Panc1 (cell line): Measurements from ENCODE around the gene NAA25. TPM values are rescaled to one million over a fixed set of nuclear protein-coding genes. Genes with fewer than 3 reads are reported as not detected.
"Not testable (repeated sequence)": the region's sequence is repeated elsewhere in the genome, so short reads cannot be mapped to it uniquely, and the experiment has no call there.

Experiments
- ATAC-seq: fragments of 200-7000 bp; cut with Tn5 transposase; 2 replicates; pipeline ENCODE4 v1.9.1; 2020; ENCODE audit warnings: mild to moderate bottlenecking, moderate library complexity
- BruUV-seq: library from RNA; stranded (reverse); fragments of 400-500 nt; replicated peaks from 2 replicates; lab custom pipeline; 2021; lab: Mats Ljungman, UMichigan
- CTCF ChIA-PET: fragments of 300-600 bp; sonication (Branson Sonifier 250); formaldehyde crosslinking; loops from one replicate; lab custom pipeline; 2022; ENCODE audit warnings: antibody characterized with exemption; lab: Charles Lee
- POLR2A ChIA-PET: fragments of 300-600 bp; sonication (Branson Sonifier 250); formaldehyde crosslinking; loops from one replicate; lab custom pipeline; 2022; ENCODE audit warnings: antibody characterized with exemption; lab: Charles Lee
- DNase-seq: peaks from one replicate; pipeline ENCODE4 v3.0.0-alpha.2; 2010; ENCODE audit warnings: low read depth, low spot score
- H3K27ac ChIP-seq: 2 replicates; pipeline ENCODE4 v1.5.1; 2011; ENCODE audit warnings: mild to moderate bottlenecking, low read length, inconsistent platforms
- H3K27me3 ChIP-seq: fragments of 200-500 bp; sonication (Bioruptor generic); 2 replicates; pipeline ENCODE4 v1.6.0; 2014; ENCODE audit warnings: low read length, inconsistent platforms; ENCODE audit not compliant: control insufficient read depth, insufficient read depth
- H3K36me3 ChIP-seq: fragments of 200-500 bp; sonication (Bioruptor generic); 2 replicates; pipeline ENCODE4 v1.5.1; 2014; ENCODE audit warnings: inconsistent platforms, mild to moderate bottlenecking, low read length, moderate library complexity; ENCODE audit not compliant: control insufficient read depth, insufficient read depth
- H3K4me1 ChIP-seq: 2 replicates; pipeline ENCODE4 v1.5.1; 2011; ENCODE audit warnings: inconsistent platforms, mild to moderate bottlenecking, low read length, moderate library complexity; ENCODE audit not compliant: control insufficient read depth, insufficient read depth
- H3K4me3 ChIP-seq, 2 experiments: 2 replicates each; pipeline ENCODE4 v1.5.1; 2011 to 2012; ENCODE audit warnings: low read depth in 2 of 2, low read length in 2 of 2, mild to moderate bottlenecking in 2 of 2, inconsistent platforms in 1 of 2, moderate library complexity in 1 of 2
- H3K9me3 ChIP-seq: fragments of 200-500 bp; sonication (Bioruptor generic); 2 replicates; pipeline ENCODE4 v1.5.1; 2014; ENCODE audit warnings: low read depth, mild to moderate bottlenecking, inconsistent platforms, low read length, moderate library complexity; ENCODE audit not compliant: control insufficient read depth, insufficient read depth
- CTCF ChIP-seq: fragments of 450-650 bp; IDR thresholded peaks from 2 replicates; pipeline ENCODE4 v1.5.1; 2017; ENCODE audit warnings: mild to moderate bottlenecking
- POLR2AphosphoS5 ChIP-seq: IDR thresholded peaks from 2 replicates; pipeline ENCODE4 v1.6.1; 2012; ENCODE audit warnings: mild to moderate bottlenecking, low read depth, low read length, moderate library complexity
- REST ChIP-seq, 2 experiments: IDR thresholded peaks; 2 replicates each; pipeline ENCODE4 v1.6.1; 2011 to 2012; ENCODE audit warnings: low read depth in 2 of 2, control low read depth in 1 of 2, low read length in 1 of 2, mild to moderate bottlenecking in 1 of 2, moderate library complexity in 1 of 2; ENCODE audit not compliant: insufficient read depth in 1 of 2
- SIN3A ChIP-seq: IDR thresholded peaks from 2 replicates; pipeline ENCODE4 v1.6.1; 2012; ENCODE audit warnings: low read depth, mild to moderate bottlenecking, low read length, moderate library complexity, borderline replicate concordance; ENCODE audit not compliant: insufficient read depth
- TCF7L2 ChIP-seq: IDR thresholded peaks from 2 replicates; pipeline ENCODE4 v1.6.1; 2011; ENCODE audit warnings: mild to moderate bottlenecking, low read depth, low read length, inconsistent platforms
- in situ Hi-C: cut with HindIII; loops from 2 replicates; pipeline ENCODE4 v1.10.0; 2016; ENCODE audit warnings: low sequenced_read_pairs, low pct_unique_long_range_greater_than_20kb
- intact Hi-C: fragments of 100-400 bp; cut with micrococcal nuclease; formaldehyde crosslinking; loops from one replicate; pipeline ENCODE4 v1.10.0; 2022; ENCODE audit not compliant: unreplicated experiment
- total RNA-seq: library from RNA; stranded (reverse); gene quantifications from one replicate; pipeline ENCODE4 v1.2.1, GENCODE V29; 2021; ENCODE audit not compliant: unreplicated experiment

NAA25 gene
- total RNA-seq, 1 experiment from 2014 or later, result 32.2 TPM

GRCh38 chr12:112046003-112046402 is 62.6 kb downstream of the NAA25 start:
- ATAC-seq (peak; percentile 45; the same call in 1 of the 2 replicates), DNase-seq (no peak)
- Histone ChIP-seq H3K4me3 (no peak overlapping the region), H3K4me1 (no peaks in the 10 kb centered on the region), H3K9me3 (no peaks in the 10 kb centered on the region), H3K27ac (no peak overlapping the region), H3K27me3 (no peaks in the 10 kb centered on the region), H3K36me3 (peaks cover 57% of the 10 kb centered on the region)
- in situ Hi-C loops, result no loop called here
- no TSS peak for BruUV-seq
- ChIA-PET POLR2A (no interaction called here), CTCF (no interaction called here)
- TF ChIP-seq REST (IDR thresholded peaks at IDR 0.05; ENCODE audit: insufficient read depth in 1 of 2, low read depth in 2 of 2, low read length in 1 of 2), result no peak
- TF ChIP-seq TCF7L2, result no peak
- TF ChIP-seq SIN3A, result no peak
- no peak for TF ChIP-seq POLR2AphosphoS5
- no peak for TF ChIP-seq CTCF
- intact Hi-C loops, result no loop called here

GRCh38 chr12:112036614-112037013 is 72.0 kb downstream of the NAA25 start:
- H3K27ac ChIP-seq, in situ Hi-C loops, H3K9me3 ChIP-seq, BruUV-seq, H3K4me1 ChIP-seq, intact Hi-C loops, H3K4me3 ChIP-seq, POLR2A ChIA-PET, CTCF ChIA-PET, DNase-seq, ATAC-seq, H3K27me3 ChIP-seq: not testable (repeated sequence)
- H3K36me3 ChIP-seq, result peaks cover 56% of the 10 kb centered on the region

GRCh38 chr12:112035219-112035785 is 73.3 kb downstream of the NAA25 start:
- ChIA-PET CTCF (no interaction called here), POLR2A (interaction anchor here (0.8 kb wide), 1 partner anchor 60 kb away, joined by 7 read pairs; no protein-coding TSS in a partner anchor)
- in situ Hi-C loops, result no loop called here
- ATAC-seq (no peak), DNase-seq (no peak)
- Histone ChIP-seq H3K27me3 (no peaks in the 10 kb centered on the region), H3K36me3 (peaks cover 48% of the 10 kb centered on the region), H3K4me3 (no peak overlapping the region), H3K4me1 (no peaks in the 10 kb centered on the region), H3K27ac (no peak overlapping the region), H3K9me3 (no peaks in the 10 kb centered on the region)
- intact Hi-C loops, result no loop called here
- TF ChIP-seq TCF7L2, result no peak
- TF ChIP-seq CTCF, result no peak
- no peak for TF ChIP-seq POLR2AphosphoS5
- BruUV-seq, result no TSS peak
